GM23248 (cell line): ENCODE results near the gene ADK.

Experiments
- EZH2 ChIP-seq: fragments of 200-600 bp; sonication (generic); IDR thresholded peaks from 2 replicates; pipeline ENCODE4 v1.6.1; 2018; ENCODE audit warnings: antibody characterized with exemption, mild to moderate bottlenecking; ENCODE audit not compliant: insufficient read depth, poor library complexity, severe bottlenecking
- EZH2phosphoT487 ChIP-seq: fragments of 200-600 bp; sonication (generic); IDR thresholded peaks from 2 replicates; pipeline ENCODE4 v1.6.1; 2018; ENCODE audit warnings: antibody characterized with exemption, moderate library complexity, mild to moderate bottlenecking, low read depth; ENCODE audit not compliant: insufficient read depth

DNA sequence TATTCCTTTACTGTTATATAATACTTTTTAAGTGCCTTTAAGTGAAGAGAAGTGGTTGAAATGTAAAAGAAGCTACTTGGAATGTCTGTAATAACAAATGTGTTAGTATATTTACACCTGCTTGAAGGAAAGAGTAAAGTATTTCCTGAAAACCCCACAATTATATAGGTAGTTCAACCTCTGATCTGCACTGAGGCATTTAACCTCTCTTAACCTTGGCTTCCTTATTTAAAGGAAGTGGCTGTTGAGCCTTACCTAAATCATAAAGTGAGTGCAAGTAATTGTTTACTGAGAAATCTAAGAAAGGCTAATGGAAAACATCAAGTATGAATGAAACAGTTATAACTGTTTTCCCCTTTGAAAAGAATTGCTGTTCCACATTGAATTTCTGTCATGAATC lies 294.5 kb downstream of the ADK start:
- TF ChIP-seq EZH2phosphoT487 (no peak), EZH2 (no peak)
